Mucosa of descending colon (tissue), 3 donors: ENCODE measurements around the gene COL4A2. TPM values are rescaled to one million over a fixed set of nuclear protein-coding genes. Genes with fewer than 3 reads are reported as not detected.

Source experiments
- ATAC-seq: fragments of 200-7000 bp; cut with Tn5 transposase; one replicate; pipeline ENCODE4 v1.9.1; 2020; ENCODE audit warnings: mild to moderate bottlenecking, moderate library complexity
- DNase-seq, 3 donors: peaks; one replicate each; pipeline ENCODE4 v3.0.0-alpha.2; 2020
- H3K36me3 ChIP-seq: fragments of 200-600 bp; one replicate; pipeline ENCODE4 v1.8.0; 2021; ENCODE audit warnings: low read depth, mild to moderate bottlenecking
- H3K4me1 ChIP-seq: fragments of 200-600 bp; one replicate; pipeline ENCODE4 v1.8.0; 2021; ENCODE audit warnings: low read depth, mild to moderate bottlenecking
- H3K4me3 ChIP-seq: fragments of 200-600 bp; one replicate; pipeline ENCODE4 v1.8.0; 2021; ENCODE audit warnings: mild to moderate bottlenecking
- H3K9me3 ChIP-seq: fragments of 200-600 bp; one replicate; pipeline ENCODE4 v1.8.0; 2021; ENCODE audit warnings: mild to moderate bottlenecking
- intact Hi-C, 2 donors: fragments of 100-400 bp; cut with DNase I in 1 of 2; cut with micrococcal nuclease in 1 of 2; formaldehyde crosslinking; loops; one replicate each; pipeline versions ENCODE4 v1.11.0 to v1.11.1; 2022; cut with DNase I, micrococcal nuclease
- total RNA-seq, 3 donors: library from RNA; stranded (reverse); fragmentation: NEBNext Ultra II Directional in 2 of 3; extraction: Animal tissue kit (Norgen Biotek cat#: 25700) in 2 of 3; gene quantifications; one replicate each; pipeline versions ENCODE4 v1.2.1 to v1.2.4, GENCODE V29; 2021 to 2023
- TF ChIP-seq, protein P1 (sequence below): fragments of 200-600 bp; IDR thresholded peaks from one replicate; pipeline ENCODE4 v1.8.0; 2022; ENCODE audit warnings: antibody characterized with exemption, mild to moderate bottlenecking
- donor health status: DM: no; HTN: no; CAD: no; lungs with moderate emphysema.
- donor health status: DM: no; HTN: no; CAD: no.
- donor health status: DM: no; HTN: yes; CAD: no.

The COL4A2 gene
- total RNA-seq, 3 donors from 2014 or later: 33.5 to 389 (median 74.2) TPM

DNA sequence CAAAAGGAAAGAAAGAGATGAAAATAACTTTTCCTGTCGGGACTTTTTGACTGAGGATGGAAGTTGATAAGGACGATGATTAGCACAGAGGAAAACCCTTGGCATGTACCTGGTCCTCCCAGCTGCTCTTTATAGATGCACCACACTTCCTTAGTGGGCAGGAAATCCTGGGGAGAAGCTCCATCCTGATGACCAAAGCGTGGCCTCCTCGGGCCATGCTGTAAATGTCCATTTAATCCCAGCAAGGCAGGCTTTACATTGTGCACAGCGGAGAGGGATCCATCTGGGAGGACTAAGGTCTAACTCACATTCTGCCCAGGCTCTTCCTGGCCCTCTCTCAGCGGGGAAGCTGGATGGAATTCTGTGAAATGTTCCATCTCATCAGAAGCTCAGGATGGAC is 113.5 kb downstream of the COL4A2 start:
- H3K4me3 ChIP-seq: no peak overlapping the region
- TF ChIP-seq, protein P1, sequence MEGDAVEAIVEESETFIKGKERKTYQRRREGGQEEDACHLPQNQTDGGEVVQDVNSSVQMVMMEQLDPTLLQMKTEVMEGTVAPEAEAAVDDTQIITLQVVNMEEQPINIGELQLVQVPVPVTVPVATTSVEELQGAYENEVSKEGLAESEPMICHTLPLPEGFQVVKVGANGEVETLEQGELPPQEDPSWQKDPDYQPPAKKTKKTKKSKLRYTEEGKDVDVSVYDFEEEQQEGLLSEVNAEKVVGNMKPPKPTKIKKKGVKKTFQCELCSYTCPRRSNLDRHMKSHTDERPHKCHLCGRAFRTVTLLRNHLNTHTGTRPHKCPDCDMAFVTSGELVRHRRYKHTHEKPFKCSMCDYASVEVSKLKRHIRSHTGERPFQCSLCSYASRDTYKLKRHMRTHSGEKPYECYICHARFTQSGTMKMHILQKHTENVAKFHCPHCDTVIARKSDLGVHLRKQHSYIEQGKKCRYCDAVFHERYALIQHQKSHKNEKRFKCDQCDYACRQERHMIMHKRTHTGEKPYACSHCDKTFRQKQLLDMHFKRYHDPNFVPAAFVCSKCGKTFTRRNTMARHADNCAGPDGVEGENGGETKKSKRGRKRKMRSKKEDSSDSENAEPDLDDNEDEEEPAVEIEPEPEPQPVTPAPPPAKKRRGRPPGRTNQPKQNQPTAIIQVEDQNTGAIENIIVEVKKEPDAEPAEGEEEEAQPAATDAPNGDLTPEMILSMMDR: no peak
- DNase-seq: no peak
- intact Hi-C loops: no loop called here
- ATAC-seq: no peak
- no peaks in the 10 kb centered on the region for H3K9me3 ChIP-seq
- no peaks in the 10 kb centered on the region for H3K36me3 ChIP-seq
- H3K4me1 ChIP-seq: no peaks in the 10 kb centered on the region

- Histone ChIP-seq H3K36me3 (no peaks in the 10 kb centered on the region), H3K4me1 (no peaks in the 10 kb centered on the region), H3K4me3 (no peak overlapping the region), H3K9me3 (no peaks in the 10 kb centered on the region)
- TF ChIP-seq, protein P1: no peak
- DNase-seq (no peak), ATAC-seq (no peak)
- intact Hi-C loops: no loop called here
These were observed 114.0 kb downstream of the COL4A2 start for GRCh38 chr13:110421061-110421460.

- no peaks in the 10 kb centered on the region for H3K4me1 ChIP-seq
- DNase-seq: no peak
- ATAC-seq: no peak
- no peak overlapping the region for H3K4me3 ChIP-seq
- intact Hi-C loops: no loop called here
- H3K9me3 ChIP-seq: no peaks in the 10 kb centered on the region
- H3K36me3 ChIP-seq: no peaks in the 10 kb centered on the region
- TF ChIP-seq, protein P1: no peak
These were observed 114.8 kb downstream of the COL4A2 start for GRCh38 chr13:110421696-110422385.

DNA sequence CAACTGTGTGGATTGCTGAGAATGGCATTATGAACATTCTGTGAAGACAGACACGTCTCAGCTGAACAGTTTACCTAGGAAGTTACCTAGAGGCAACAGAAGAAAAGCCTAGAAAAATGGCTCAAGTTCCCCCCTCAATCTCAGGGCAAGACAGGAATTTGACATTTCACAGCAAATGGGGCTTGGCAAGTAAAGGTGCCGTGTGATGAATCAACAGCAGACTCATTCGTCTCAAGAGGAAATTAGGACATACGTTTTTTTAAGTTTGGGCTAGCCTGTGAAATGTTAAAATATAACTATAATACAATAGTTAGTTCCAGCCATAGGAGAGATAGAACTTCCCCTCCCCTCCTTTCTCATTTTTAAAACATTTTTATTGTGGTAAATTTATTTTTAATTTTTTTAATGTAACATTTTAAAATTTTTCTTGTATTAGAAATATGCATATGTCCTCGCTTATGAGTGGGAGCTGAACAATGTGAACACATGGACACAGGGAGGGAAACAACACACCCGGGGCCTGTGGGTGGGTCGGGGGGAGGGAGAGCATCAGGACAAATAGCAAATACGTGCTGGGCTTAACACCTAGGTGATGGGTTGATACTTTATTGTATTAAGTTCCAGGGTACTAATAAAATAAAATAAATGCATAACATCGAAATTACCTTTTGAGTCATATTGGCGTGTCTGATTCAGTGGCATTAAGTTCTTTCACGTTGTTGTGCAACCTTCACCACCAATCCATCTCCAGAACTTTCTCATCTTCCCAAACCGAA is 116.0 kb downstream of the COL4A2 start:
- no peaks in the 10 kb centered on the region for H3K36me3 ChIP-seq

DNA sequence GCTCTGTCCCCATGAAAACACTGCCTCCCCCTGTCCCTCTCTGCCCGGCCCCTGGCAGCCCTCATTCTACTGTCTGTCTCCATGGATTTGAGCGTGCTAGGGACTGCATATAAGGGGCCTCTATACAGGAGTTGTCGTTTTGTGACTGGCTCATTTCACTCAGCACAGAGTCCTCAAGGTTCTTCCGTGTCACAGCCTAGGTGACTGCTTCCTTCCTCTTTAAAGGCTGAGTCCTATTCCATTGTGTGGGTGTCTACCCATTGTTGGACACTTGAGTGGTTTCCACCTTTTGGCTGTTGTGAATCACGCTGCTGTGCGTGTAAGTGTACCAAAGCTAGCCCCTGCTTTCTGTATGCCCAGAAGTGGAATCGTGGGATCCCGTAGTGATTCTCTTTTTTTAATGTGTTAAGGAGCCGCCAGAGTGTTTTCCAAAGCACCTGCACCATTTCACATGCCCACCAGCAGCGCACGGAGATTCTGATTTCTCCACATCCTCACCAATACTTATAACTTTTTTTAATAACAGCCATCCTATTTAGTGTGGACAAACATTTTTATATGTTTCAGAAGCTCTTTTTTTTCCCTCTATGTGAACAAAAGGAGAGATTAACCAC is 116.7 kb downstream of the COL4A2 start:
- no peaks in the 10 kb centered on the region for H3K4me1 ChIP-seq
- intact Hi-C loops: no loop called here

More for the DNA sequence above, 116.0 kb downstream of the COL4A2 start:
- intact Hi-C loops: no loop called here
- H3K9me3 ChIP-seq: no peaks in the 10 kb centered on the region
- TF ChIP-seq, protein P1: no peak
- no peaks in the 10 kb centered on the region for H3K4me1 ChIP-seq
- DNase-seq: no peak
- no peak for ATAC-seq
- H3K4me3 ChIP-seq: no peak overlapping the region

More for the DNA sequence above, 116.7 kb downstream of the COL4A2 start:
- Histone ChIP-seq H3K36me3 (no peaks in the 10 kb centered on the region), H3K4me3 (no peak overlapping the region), H3K9me3 (no peaks in the 10 kb centered on the region)
- TF ChIP-seq, protein P1: no peak
- DNase-seq (no peak), ATAC-seq (no peak)
